MCF 10A (cell line): Measurements from ENCODE around the gene NR2E3. TPM values are rescaled to one million over a fixed set of nuclear protein-coding genes. Genes with fewer than 3 reads are reported as not detected.

Source experiments
- Bru-seq: library from RNA; stranded (reverse); fragments of 400-500 nt; gene quantifications from one replicate; lab custom pipeline; 2021; lab: Mats Ljungman, UMichigan
- BruChase-seq, 2 experiments: library from RNA; stranded (reverse); fragments of 400-500 nt; gene quantifications; one replicate each; lab custom pipeline; 2021; lab: Mats Ljungman, UMichigan
- BruUV-seq: library from RNA; stranded (reverse); fragments of 400-500 nt; replicated peaks from 2 replicates; lab custom pipeline; 2021; lab: Mats Ljungman, UMichigan
- CTCF ChIA-PET: fragments of 300-600 bp; sonication (Branson Sonifier 250); formaldehyde crosslinking; extraction: SDS; loops from one replicate; lab custom pipeline; 2021; ENCODE audit warnings: antibody characterized with exemption, inconsistent platforms; lab: Yijun Ruan, JAX
- POLR2A ChIA-PET: fragments of 300-600, 350-650 bp; sonication (Branson Sonifier 250); formaldehyde crosslinking; extraction: SDS; loops from one replicate; lab custom pipeline; 2020; ENCODE audit warnings: antibody characterized with exemption, inconsistent platforms; lab: Yijun Ruan, JAX
- DNase-seq: peaks from one replicate; pipeline ENCODE4 v3.0.0-alpha.2; 2018; ENCODE audit not compliant: unreplicated experiment
- H3K27ac Mint-ChIP-seq: one replicate; pipeline ENCODE4 v1.8.0; 2022; ENCODE audit warnings: mild to moderate bottlenecking, low read depth, mixed read lengths; ENCODE audit not compliant: unreplicated experiment
- H3K27me3 Mint-ChIP-seq: one replicate; pipeline ENCODE4 v1.8.0; 2022; ENCODE audit warnings: mixed read lengths; ENCODE audit not compliant: insufficient read depth, unreplicated experiment
- H3K36me3 Mint-ChIP-seq: one replicate; pipeline ENCODE4 v1.8.0; 2022; ENCODE audit warnings: mild to moderate bottlenecking, moderate library complexity, mixed read lengths; ENCODE audit not compliant: insufficient read depth, unreplicated experiment
- H3K4me1 Mint-ChIP-seq: one replicate; pipeline ENCODE4 v1.8.0; 2022; ENCODE audit warnings: mixed read lengths; ENCODE audit not compliant: insufficient read depth, unreplicated experiment
- H3K4me3 Mint-ChIP-seq: one replicate; pipeline ENCODE4 v1.8.0; 2022; ENCODE audit warnings: mild to moderate bottlenecking, moderate library complexity, mixed read lengths; ENCODE audit not compliant: unreplicated experiment
- H3K9me3 Mint-ChIP-seq: one replicate; pipeline ENCODE4 v1.8.0; 2022; ENCODE audit warnings: mixed read lengths; ENCODE audit not compliant: unreplicated experiment
- CTCF ChIP-seq: fragments of 200-600 bp; IDR thresholded peaks from one replicate; pipeline ENCODE4 v1.8.0; 2022; ENCODE audit warnings: antibody characterized with exemption, mild to moderate bottlenecking; ENCODE audit not compliant: unreplicated experiment
- intact Hi-C: fragments of 100-400 bp; cut with micrococcal nuclease; formaldehyde crosslinking; loops from 2 replicates; pipeline ENCODE4 v1.14.1; 2022
- long read RNA-seq: library from polyadenylated mRNA; stranded (forward); transcript quantifications from one replicate; pipeline ENCODE4 v2.0.0, GENCODE V29; 2022
- total RNA-seq: library from RNA; stranded (reverse); gene quantifications from 2 replicates; pipeline ENCODE4 v1.2.3, GENCODE V29; 2022

NR2E3 gene
- 0.49 and 0.56 TPM in 2 replicates for total RNA-seq
- Bru-seq, nascent RNA: percentile 43 among the genes with signal in this experiment
- BruChase-seq, experiment 1, labeled RNA remaining after a 6-hour chase: percentile 33 among the genes with signal in this experiment
- percentile 48 among the genes with signal in this experiment for BruChase-seq, experiment 2, labeled RNA remaining after a 2-hour chase
- long read RNA-seq: 0 reads

GRCh38 chr15:71810256-71811035, at the start of gene NR2E3:
Gene NR2E3, plus strand, starts transcription at chr15:71810554. Its CDS starts 190 bp downstream, at chr15:71810744.
- intact Hi-C loops: no loop called here
- Mint-ChIP-seq H3K27me3 (no peaks in the 10 kb centered on the region), H3K36me3 (no peaks in the 10 kb centered on the region), H3K9me3 (no peaks in the 10 kb centered on the region), H3K4me1 (no peaks in the 10 kb centered on the region), H3K4me3 (no peak within 1 kb of the TSS), H3K27ac (no peak within 1 kb of the TSS)
- ChIA-PET POLR2A (no interaction called here), CTCF (interaction anchor here (2.2 kb wide), 1 partner anchor 9 kb away, joined by 14 read pairs; no protein-coding TSS in a partner anchor)
- BruUV-seq: no TSS peak
- no peak for DNase-seq
- TF ChIP-seq CTCF: no peak

GRCh38 chr15:71760852-71761251, 49.5 kb upstream of the NR2E3 start:
- intact Hi-C loops: no loop called here
- ChIA-PET POLR2A (interaction anchor here (0.7 to 1.9 kb wide), 3 partner anchors 8 to 313 kb away, joined by 5 to 7 read pairs (median 7); no protein-coding TSS in a partner anchor), CTCF (interaction anchor here (1.2 to 1.6 kb wide), 2 partner anchors 20 to 21 kb away, joined by 3 to 7 read pairs; no protein-coding TSS in a partner anchor)
- peaks cover 7% of the 10 kb centered on the region for H3K36me3 Mint-ChIP-seq
- H3K27me3 Mint-ChIP-seq: no peaks in the 10 kb centered on the region
- H3K4me3 Mint-ChIP-seq: no peak overlapping the region
- H3K9me3 Mint-ChIP-seq: peaks cover 8% of the 10 kb centered on the region
- H3K4me1 Mint-ChIP-seq: peaks cover 7% of the 10 kb centered on the region
- no peak for TF ChIP-seq CTCF
- BruUV-seq: no TSS peak
- H3K27ac Mint-ChIP-seq: no peak overlapping the region
- no peak for DNase-seq

- no TSS peak for BruUV-seq
- Mint-ChIP-seq H3K36me3 (peaks cover 7% of the 10 kb centered on the region), H3K4me3 (no peak overlapping the region), H3K27ac (no peak overlapping the region), H3K27me3 (no peaks in the 10 kb centered on the region), H3K9me3 (peaks cover 8% of the 10 kb centered on the region), H3K4me1 (peaks cover 7% of the 10 kb centered on the region)
- intact Hi-C loops: no loop called here
- no peak for TF ChIP-seq CTCF
- POLR2A ChIA-PET: interaction anchor here (0.7 to 1.9 kb wide), 4 partner anchors 9 to 314 kb away, joined by 5 to 7 read pairs (median 6); no protein-coding TSS in a partner anchor
- CTCF ChIA-PET: interaction anchor here (0.7 to 1.6 kb wide), 5 partner anchors 8 to 395 kb away, joined by 3 to 7 read pairs (median 3); no protein-coding TSS in a partner anchor
- peak; percentile 80 for DNase-seq
Observed at GRCh38 chr15:71761649-71762048, 48.7 kb upstream of the NR2E3 start.

GRCh38 chr15:71768184-71768583, 42.2 kb upstream of the NR2E3 start:
- no peak for TF ChIP-seq CTCF
- POLR2A ChIA-PET: no interaction called here
- no peak overlapping the region for H3K4me3 Mint-ChIP-seq
- H3K27me3 Mint-ChIP-seq: no peaks in the 10 kb centered on the region
- H3K4me1 Mint-ChIP-seq: no peaks in the 10 kb centered on the region
- intact Hi-C loops: no loop called here
- BruUV-seq: no TSS peak
- H3K27ac Mint-ChIP-seq: no peak overlapping the region
- no peak for DNase-seq
- peaks cover 4% of the 10 kb centered on the region for H3K36me3 Mint-ChIP-seq
- CTCF ChIA-PET: no interaction called here
- H3K9me3 Mint-ChIP-seq: peaks cover 8% of the 10 kb centered on the region
